H9 (cell line): ENCODE data around the gene FBXW4. TPM values are rescaled to one million over a fixed set of nuclear protein-coding genes. Genes with fewer than 3 reads are reported as not detected.
A peak's percentile ranks its signal among the peaks of the same experiment; 100 is the strongest.

Source experiments
- DNase-seq: peaks from one replicate; pipeline ENCODE4 v3.0.0-alpha.2; 2017
- H2AFZ ChIP-seq: one replicate; pipeline ENCODE4 v1.6.1; 2013; ENCODE audit warnings: mild to moderate bottlenecking, low read length, control low read depth, moderate library complexity
- H2AK5ac ChIP-seq: 2 replicates; pipeline ENCODE4 v1.6.1; 2013; ENCODE audit warnings: low read length, control low read depth, mixed read lengths; ENCODE audit not compliant: insufficient read length
- H2BK120ac ChIP-seq: one replicate; pipeline ENCODE4 v1.6.1; 2013; ENCODE audit warnings: low read depth, mild to moderate bottlenecking, low read length, control low read depth, inconsistent platforms; ENCODE audit not compliant: poor library complexity, severe bottlenecking
- H2BK12ac ChIP-seq: 2 replicates; pipeline ENCODE4 v1.6.1; 2013; ENCODE audit warnings: low read length, control low read depth, mixed read lengths, low read depth; ENCODE audit not compliant: insufficient read length
- H2BK15ac ChIP-seq: 2 replicates; pipeline ENCODE4 v1.6.1; 2013; ENCODE audit warnings: low read depth, low read length, control low read depth
- H2BK20ac ChIP-seq: one replicate; pipeline ENCODE4 v1.6.1; 2013; ENCODE audit warnings: low read depth, mild to moderate bottlenecking, low read length, control low read depth, inconsistent platforms; ENCODE audit not compliant: poor library complexity, severe bottlenecking
- H2BK5ac ChIP-seq: 2 replicates; pipeline ENCODE4 v1.6.1; 2013; ENCODE audit warnings: low read length, control low read depth, mixed read lengths; ENCODE audit not compliant: insufficient read length
- H3K14ac ChIP-seq: 2 replicates; pipeline ENCODE4 v1.6.1; 2013; ENCODE audit warnings: low read length, control low read depth; ENCODE audit not compliant: insufficient read depth
- H3K18ac ChIP-seq: 2 replicates; pipeline ENCODE4 v1.6.1; 2013; ENCODE audit warnings: low read depth, mild to moderate bottlenecking, mixed read lengths, low read length, control low read depth; ENCODE audit not compliant: insufficient read length
- H3K23ac ChIP-seq: 2 replicates; pipeline ENCODE4 v1.6.1; 2013; ENCODE audit warnings: low read length, control low read depth, mixed read lengths, low read depth; ENCODE audit not compliant: insufficient read length
- H3K23me2 ChIP-seq: 2 replicates; pipeline ENCODE4 v1.6.1; 2013; ENCODE audit warnings: low read depth, mild to moderate bottlenecking, mixed read lengths, low read length, control low read depth; ENCODE audit not compliant: insufficient read length, poor library complexity, severe bottlenecking
- H3K27ac ChIP-seq: 2 replicates; pipeline ENCODE4 v1.5.1; 2013; ENCODE audit warnings: low read length, control low read depth, mixed read lengths, low read depth; ENCODE audit not compliant: insufficient read length
- H3K27me3 ChIP-seq: 2 replicates; pipeline ENCODE4 v1.6.1; 2013; ENCODE audit warnings: low read length, control low read depth, inconsistent platforms; ENCODE audit not compliant: insufficient read depth
- H3K4ac ChIP-seq: 2 replicates; pipeline ENCODE4 v1.6.1; 2013; ENCODE audit warnings: low read depth, mild to moderate bottlenecking, control low read depth, inconsistent platforms, low read length, moderate library complexity
- H3K4me1 ChIP-seq: 2 replicates; pipeline ENCODE4 v1.6.1; 2013; ENCODE audit warnings: low read length, control low read depth, inconsistent platforms; ENCODE audit not compliant: insufficient read depth
- H3K4me2 ChIP-seq: 2 replicates; pipeline ENCODE4 v1.6.1; 2013; ENCODE audit warnings: low read length, control low read depth, mixed read lengths; ENCODE audit not compliant: insufficient read length, insufficient read depth
- H3K56ac ChIP-seq: 2 replicates; pipeline ENCODE4 v1.6.1; 2013; ENCODE audit warnings: low read depth, mild to moderate bottlenecking, mixed read lengths, low read length, control low read depth; ENCODE audit not compliant: insufficient read length
- H3K79me1 ChIP-seq: 2 replicates; pipeline ENCODE4 v1.6.1; 2013; ENCODE audit warnings: low read depth, mild to moderate bottlenecking, moderate library complexity, low read length, control low read depth, inconsistent platforms; ENCODE audit not compliant: insufficient read depth, poor library complexity, severe bottlenecking
- H3K79me2 ChIP-seq: 2 replicates; pipeline ENCODE4 v1.6.1; 2013; ENCODE audit warnings: low read length, control low read depth, inconsistent platforms; ENCODE audit not compliant: insufficient read depth
- H3K9ac ChIP-seq: 2 replicates; pipeline ENCODE4 v1.6.1; 2013; ENCODE audit warnings: low read length, control low read depth, mixed read lengths; ENCODE audit not compliant: insufficient read length; ENCODE audit errors: extremely low read depth
- H3K9me3 ChIP-seq: one replicate; pipeline ENCODE4 v1.6.1; 2013; ENCODE audit warnings: low read depth, low read length, inconsistent platforms; ENCODE audit not compliant: control insufficient read depth
- H3T11ph ChIP-seq: one replicate; pipeline ENCODE4 v1.6.1; 2013; ENCODE audit warnings: mild to moderate bottlenecking, low read length, control low read depth, inconsistent platforms
- H4K20me1 ChIP-seq: one replicate; pipeline ENCODE4 v1.6.1; 2013; ENCODE audit not compliant: control insufficient read depth, insufficient read length, insufficient read depth
- H4K5ac ChIP-seq: 2 replicates; pipeline ENCODE4 v1.6.1; 2013; ENCODE audit warnings: low read depth, mild to moderate bottlenecking, mixed read lengths, low read length, control low read depth; ENCODE audit not compliant: insufficient read length
- H4K8ac ChIP-seq: replicated peaks from 2 replicates; pipeline ENCODE4 v1.6.1; 2013; ENCODE audit warnings: low read length, control low read depth, mixed read lengths, low read depth; ENCODE audit not compliant: insufficient read length
- H4K91ac ChIP-seq: 2 replicates; pipeline ENCODE4 v1.6.1; 2013; ENCODE audit warnings: low read depth, mild to moderate bottlenecking, moderate library complexity, mixed read lengths, low read length, control low read depth; ENCODE audit not compliant: insufficient read length
- H3K27ac Mint-ChIP-seq, 3 experiments: 2 replicates in 2 of 3; 3 replicates in 1 of 3; pipeline ENCODE4 v1.8.0; 2020 to 2021; ENCODE audit warnings: mixed read lengths in 3 of 3, mild to moderate bottlenecking in 1 of 3, moderate library complexity in 1 of 3
- H3K27me3 Mint-ChIP-seq: 2 replicates; pipeline ENCODE4 v1.8.0; 2021; ENCODE audit warnings: low read depth, mild to moderate bottlenecking, moderate library complexity, mixed read lengths
- H3K36me3 Mint-ChIP-seq, 3 experiments: 2 replicates in 2 of 3; 3 replicates in 1 of 3; pipeline ENCODE4 v1.8.0; 2020 to 2021; ENCODE audit warnings: low read depth in 3 of 3, mixed read lengths in 3 of 3; ENCODE audit not compliant: insufficient read depth in 1 of 3
- H3K4me1 Mint-ChIP-seq, 2 experiments: 2 replicates each; pipeline ENCODE4 v1.8.0; 2020; ENCODE audit warnings: mixed read lengths in 2 of 2
- H3K4me3 Mint-ChIP-seq, 2 experiments: 2 replicates in 1 of 2; 3 replicates in 1 of 2; pipeline ENCODE4 v1.8.0; 2020 to 2021; ENCODE audit warnings: mild to moderate bottlenecking in 2 of 2, mixed read lengths in 2 of 2, moderate library complexity in 1 of 2
- H3K9me3 Mint-ChIP-seq, 2 experiments: 2 replicates in 1 of 2; 3 replicates in 1 of 2; pipeline ENCODE4 v1.8.0; 2020; ENCODE audit warnings: mild to moderate bottlenecking in 2 of 2, mixed read lengths in 2 of 2, moderate library complexity in 1 of 2
- WGBS: extraction: QIAGEN DNeasy Blood & Tissue Kit; methylation state at CpG from one replicate; pipeline ENCODE4 v1.1.7; 2013; ENCODE audit warnings: missing lambda C conversion rate, low lambda C conversion rate, mixed read lengths; ENCODE audit not compliant: insufficient read length; ENCODE audit errors: extremely low coverage; 5-methylcytosine and 5-hydroxymethylcytosine counted together
- total RNA-seq: library from RNA; stranded (reverse); gene quantifications from 2 replicates; pipeline ENCODE4 v1.2.1, GENCODE V29; 2021
- TF ChIP-seq, protein P1 (sequence below): fragments of 200-600 bp; sonication (generic); conservative IDR thresholded peaks from 3 replicates; pipeline ENCODE4 v1.8.0; 2021; ENCODE audit warnings: antibody characterized with exemption, mild to moderate bottlenecking

The FBXW4 gene
- total RNA-seq, 1 experiment from 2014 or later = 41.6 TPM

- no peak within 1 kb of the TSS for H2BK15ac ChIP-seq
- H2BK5ac ChIP-seq = no peak within 1 kb of the TSS
- H4K91ac ChIP-seq = no peak within 1 kb of the TSS
- Mint-ChIP-seq H3K36me3 (peaks cover 14 to 33% (median 23%) of the 10 kb centered on the region in 3 experiments), H3K4me1 (peaks cover 18 to 19% of the 10 kb centered on the region in 2 experiments), H3K27me3 (no peaks in the 10 kb centered on the region), H3K9me3 (no peaks in the 10 kb centered on the region), H3K4me3 (peak within 1 kb of the TSS; percentile 93 to 95), H3K27ac (peak within 1 kb of the TSS; percentile 43 to 92 (median 91); a peak in 6 of 7 replicates)
- H3K4ac ChIP-seq = no peak within 1 kb of the TSS
- peak within 1 kb of the TSS; percentile 76; the same call in 1 of the 2 replicates for H3K14ac ChIP-seq
- peak; percentile 96 for DNase-seq
- no peak within 1 kb of the TSS for H3K23ac ChIP-seq
- H3K23me2 ChIP-seq = peaks cover 12% of the 10 kb centered on the region
- no peak within 1 kb of the TSS for H2AFZ ChIP-seq
- peaks cover 5% of the 10 kb centered on the region for H3K4me1 ChIP-seq
- peak within 1 kb of the TSS; percentile 67 for H3K9ac ChIP-seq
- WGBS = no CpG with 5 or more reads among the region's 50 CpGs
- no peaks in the 10 kb centered on the region for H3K9me3 ChIP-seq
- H2BK120ac ChIP-seq = no peak within 1 kb of the TSS
- TF ChIP-seq, protein P1, sequence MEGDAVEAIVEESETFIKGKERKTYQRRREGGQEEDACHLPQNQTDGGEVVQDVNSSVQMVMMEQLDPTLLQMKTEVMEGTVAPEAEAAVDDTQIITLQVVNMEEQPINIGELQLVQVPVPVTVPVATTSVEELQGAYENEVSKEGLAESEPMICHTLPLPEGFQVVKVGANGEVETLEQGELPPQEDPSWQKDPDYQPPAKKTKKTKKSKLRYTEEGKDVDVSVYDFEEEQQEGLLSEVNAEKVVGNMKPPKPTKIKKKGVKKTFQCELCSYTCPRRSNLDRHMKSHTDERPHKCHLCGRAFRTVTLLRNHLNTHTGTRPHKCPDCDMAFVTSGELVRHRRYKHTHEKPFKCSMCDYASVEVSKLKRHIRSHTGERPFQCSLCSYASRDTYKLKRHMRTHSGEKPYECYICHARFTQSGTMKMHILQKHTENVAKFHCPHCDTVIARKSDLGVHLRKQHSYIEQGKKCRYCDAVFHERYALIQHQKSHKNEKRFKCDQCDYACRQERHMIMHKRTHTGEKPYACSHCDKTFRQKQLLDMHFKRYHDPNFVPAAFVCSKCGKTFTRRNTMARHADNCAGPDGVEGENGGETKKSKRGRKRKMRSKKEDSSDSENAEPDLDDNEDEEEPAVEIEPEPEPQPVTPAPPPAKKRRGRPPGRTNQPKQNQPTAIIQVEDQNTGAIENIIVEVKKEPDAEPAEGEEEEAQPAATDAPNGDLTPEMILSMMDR = no peak
- H4K8ac ChIP-seq = no peak within 1 kb of the TSS
- no peak within 1 kb of the TSS for H3K56ac ChIP-seq
- no peaks in the 10 kb centered on the region; the same call in 1 of the 2 replicates for H3K79me2 ChIP-seq
- peak within 1 kb of the TSS; percentile 98 for H3K4me2 ChIP-seq
- H4K5ac ChIP-seq = no peak within 1 kb of the TSS
- peak within 1 kb of the TSS; percentile 54 for H3K18ac ChIP-seq
- no peak within 1 kb of the TSS for H3K27ac ChIP-seq
- H2AK5ac ChIP-seq = no peak within 1 kb of the TSS
- no peaks in the 10 kb centered on the region for H3K27me3 ChIP-seq
- no peaks in the 10 kb centered on the region for H3K79me1 ChIP-seq
- H2BK12ac ChIP-seq = no peak within 1 kb of the TSS
- H4K20me1 ChIP-seq = no peaks in the 10 kb centered on the region
- no peak within 1 kb of the TSS for H3T11ph ChIP-seq
- H2BK20ac ChIP-seq = no peak within 1 kb of the TSS
These were observed 107.0 kb downstream of the FBXW4 start, which contains the start of the genes DPCD and POLL for GRCh38 chr10:101587725-101588653. Gene DPCD (plus strand): TSS chr10:101588321. CDS start chr10:101588337, 16 bp downstream. Gene POLL (minus strand): TSS chr10:101588257. CDS start chr10:101587360, 897 bp downstream.
